OCI-LY7 (cell line): ENCODE results near the gene FNBP1. TPM values are rescaled to one million over a fixed set of nuclear protein-coding genes. Genes with fewer than 3 reads are reported as not detected.

Source experiments
- BruUV-seq: library from RNA; stranded (reverse); fragments of 400-500 nt; replicated peaks from 2 replicates; lab custom pipeline; 2021; lab: Mats Ljungman, UMichigan
- CTCF ChIA-PET: fragments of 300-600 bp; sonication (Branson Sonifier 250); formaldehyde crosslinking; loops from one replicate; lab custom pipeline; 2022; ENCODE audit warnings: antibody characterized with exemption; ENCODE audit not compliant: unreplicated experiment; lab: Charles Lee
- POLR2A ChIA-PET: fragments of 300-600 bp; sonication (Branson Sonifier 250); formaldehyde crosslinking; loops from one replicate; lab custom pipeline; 2022; ENCODE audit warnings: antibody characterized with exemption; lab: Charles Lee
- DNase-seq: peaks from one replicate; pipeline ENCODE4 v3.0.0-alpha.2; 2015; ENCODE audit warnings: low spot score
- H2AFZ ChIP-seq: fragments of 200-600 bp; sonication (generic), shearing (Covaris generic); 2 replicates; pipeline ENCODE4 v1.6.1; 2014; ENCODE audit warnings: mild to moderate bottlenecking, antibody characterized with exemption, low read length, moderate library complexity
- H3K27ac ChIP-seq: fragments of 200-600 bp; sonication (generic); 2 replicates; pipeline ENCODE4 v1.5.1; 2014; ENCODE audit warnings: mixed run types, low read depth, mild to moderate bottlenecking, moderate library complexity, low read length, inconsistent platforms; ENCODE audit not compliant: poor library complexity, severe bottlenecking
- H3K36me3 ChIP-seq: fragments of 200-600 bp; sonication (generic); 2 replicates; pipeline ENCODE4 v1.6.1; 2014; ENCODE audit warnings: mild to moderate bottlenecking, antibody characterized with exemption, low read length, moderate library complexity, mixed read lengths; ENCODE audit not compliant: insufficient read depth
- H3K4me1 ChIP-seq: fragments of 200-600 bp; sonication (generic); 2 replicates; pipeline ENCODE4 v1.5.1; 2014; ENCODE audit warnings: mild to moderate bottlenecking, low read length; ENCODE audit not compliant: insufficient read depth, poor library complexity, severe bottlenecking
- H3K4me2 ChIP-seq: fragments of 200-600 bp; sonication (generic); 2 replicates; pipeline ENCODE4 v1.6.1; 2014; ENCODE audit warnings: mild to moderate bottlenecking, low read length
- H3K4me3 ChIP-seq: fragments of 200-600 bp; sonication (generic); 2 replicates; pipeline ENCODE4 v1.5.1; 2014; ENCODE audit warnings: mild to moderate bottlenecking, low read depth, low read length; ENCODE audit not compliant: poor library complexity, severe bottlenecking
- H3K79me2 ChIP-seq: fragments of 200-600 bp; sonication (generic); 2 replicates; pipeline ENCODE4 v1.6.1; 2016; ENCODE audit warnings: low read depth, mild to moderate bottlenecking, low read length, moderate library complexity, mixed read lengths; ENCODE audit not compliant: insufficient read depth
- H3K9me2 ChIP-seq: fragments of 200-600 bp; sonication (generic); 2 replicates; pipeline ENCODE4 v1.6.1; 2016; ENCODE audit warnings: mild to moderate bottlenecking, low read length, mixed read lengths; ENCODE audit not compliant: insufficient read depth
- H3K9me3 ChIP-seq: fragments of 200-600 bp; sonication (generic); 2 replicates; pipeline ENCODE4 v1.6.1; 2014; ENCODE audit warnings: mild to moderate bottlenecking, mixed run types, low read length, mixed read lengths
- H4K20me1 ChIP-seq: fragments of 200-600 bp; sonication (generic); 2 replicates; pipeline ENCODE4 v1.6.1; 2014; ENCODE audit warnings: mild to moderate bottlenecking, antibody characterized with exemption, low read length, moderate library complexity, mixed read lengths; ENCODE audit not compliant: insufficient read depth
- EZH2phosphoT487 ChIP-seq: fragments of 200-600 bp; sonication (generic); IDR thresholded peaks from 2 replicates; pipeline ENCODE4 v1.6.1; 2018; ENCODE audit warnings: low read depth, borderline replicate concordance, mild to moderate bottlenecking, mixed run types, antibody characterized with exemption, low read length, moderate library complexity, mixed read lengths
- intact Hi-C: fragments of 100-400 bp; cut with micrococcal nuclease; formaldehyde crosslinking; loops from one replicate; pipeline ENCODE4 v1.10.0; 2022; ENCODE audit not compliant: unreplicated experiment
- total RNA-seq, 2 experiments: library from RNA; depleted of rRNA in 1 of 2; stranded (reverse); fragments of >200 nt in 1 of 2; shearing (Covaris generic) in 1 of 2; gene quantifications; 2 replicates each; pipeline ENCODE4 v1.2.3, GENCODE V29; 2014 to 2022
- TF ChIP-seq, protein P1 (sequence below): fragments of 200-600 bp; sonication (generic); conservative IDR thresholded peaks from 2 replicates; pipeline ENCODE4 v1.5.1; 2014; ENCODE audit warnings: mild to moderate bottlenecking, antibody characterized with exemption, low read length, moderate library complexity, mixed read lengths

Gene FNBP1
- total RNA-seq, 2 experiments from 2014 or later, result 93.3 to 164 TPM

DNA sequence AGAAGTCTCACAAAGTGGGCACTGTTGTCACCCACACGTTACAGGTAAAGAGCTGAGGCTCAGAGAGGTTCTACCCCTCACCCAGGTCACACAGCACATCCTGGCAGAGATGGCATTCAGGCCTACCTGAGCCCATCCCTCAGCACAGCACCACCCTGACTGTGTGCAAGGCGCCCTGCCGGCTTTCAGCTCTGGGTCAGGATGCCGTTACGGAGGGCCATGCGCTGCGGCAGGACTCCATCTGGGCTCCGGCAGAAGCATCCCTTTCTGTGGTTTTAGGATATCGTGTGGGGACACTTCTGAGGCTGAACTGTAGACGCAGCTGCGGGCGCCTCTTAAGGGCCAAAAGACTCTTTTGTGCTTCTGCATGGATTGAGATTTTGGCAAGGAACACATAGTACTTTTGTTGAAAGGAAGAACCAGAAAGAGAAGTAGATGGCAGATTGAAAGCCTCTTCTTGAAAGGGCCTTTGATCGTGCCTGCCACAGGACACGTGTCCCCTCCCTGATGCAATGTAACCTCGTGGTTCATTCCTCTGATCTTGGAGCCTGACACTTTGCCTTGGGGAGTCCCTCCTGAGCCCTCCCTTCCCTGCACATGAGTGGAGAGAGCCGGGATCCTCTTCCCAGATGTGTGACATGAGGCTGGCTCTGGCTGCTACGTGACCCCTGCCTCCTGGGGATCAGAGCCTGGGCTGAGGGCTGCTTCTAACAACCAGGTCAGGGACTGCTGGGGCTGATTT, 176.4 kb downstream of the FNBP1 start:
- Histone ChIP-seq H3K4me3 (no peak overlapping the region), H3K9me2 (no peaks in the 10 kb centered on the region), H3K9me3 (no peaks in the 10 kb centered on the region), H2AFZ (no peak overlapping the region), H3K4me2 (no peak overlapping the region), H3K36me3 (peaks cover 15% of the 10 kb centered on the region), H3K27ac (no peak overlapping the region), H4K20me1 (no peaks in the 10 kb centered on the region), H3K4me1 (peaks cover 5% of the 10 kb centered on the region), H3K79me2 (no peaks in the 10 kb centered on the region)
- TF ChIP-seq, protein P1, sequence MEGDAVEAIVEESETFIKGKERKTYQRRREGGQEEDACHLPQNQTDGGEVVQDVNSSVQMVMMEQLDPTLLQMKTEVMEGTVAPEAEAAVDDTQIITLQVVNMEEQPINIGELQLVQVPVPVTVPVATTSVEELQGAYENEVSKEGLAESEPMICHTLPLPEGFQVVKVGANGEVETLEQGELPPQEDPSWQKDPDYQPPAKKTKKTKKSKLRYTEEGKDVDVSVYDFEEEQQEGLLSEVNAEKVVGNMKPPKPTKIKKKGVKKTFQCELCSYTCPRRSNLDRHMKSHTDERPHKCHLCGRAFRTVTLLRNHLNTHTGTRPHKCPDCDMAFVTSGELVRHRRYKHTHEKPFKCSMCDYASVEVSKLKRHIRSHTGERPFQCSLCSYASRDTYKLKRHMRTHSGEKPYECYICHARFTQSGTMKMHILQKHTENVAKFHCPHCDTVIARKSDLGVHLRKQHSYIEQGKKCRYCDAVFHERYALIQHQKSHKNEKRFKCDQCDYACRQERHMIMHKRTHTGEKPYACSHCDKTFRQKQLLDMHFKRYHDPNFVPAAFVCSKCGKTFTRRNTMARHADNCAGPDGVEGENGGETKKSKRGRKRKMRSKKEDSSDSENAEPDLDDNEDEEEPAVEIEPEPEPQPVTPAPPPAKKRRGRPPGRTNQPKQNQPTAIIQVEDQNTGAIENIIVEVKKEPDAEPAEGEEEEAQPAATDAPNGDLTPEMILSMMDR, result no peak
- TF ChIP-seq EZH2phosphoT487, result no peak
- no TSS peak for BruUV-seq
- intact Hi-C loops, result no loop called here
- POLR2A ChIA-PET, result no interaction called here
- no peak for DNase-seq
- CTCF ChIA-PET, result no interaction called here

GRCh38 chr9:129865668-129866320, 177.2 kb downstream of the FNBP1 start:
- Histone ChIP-seq H3K4me3 (no peak overlapping the region), H3K9me3 (no peaks in the 10 kb centered on the region), H3K27ac (no peak overlapping the region), H4K20me1 (no peaks in the 10 kb centered on the region), H3K79me2 (no peaks in the 10 kb centered on the region), H3K4me2 (no peak overlapping the region), H3K4me1 (peaks cover 5% of the 10 kb centered on the region), H2AFZ (no peak overlapping the region), H3K9me2 (no peaks in the 10 kb centered on the region), H3K36me3 (peaks cover 23% of the 10 kb centered on the region)
- TF ChIP-seq EZH2phosphoT487, result no peak
- TF ChIP-seq, protein P1, result no peak
- no TSS peak for BruUV-seq
- POLR2A ChIA-PET, result interaction anchor here (0.5 kb wide), 1 partner anchor 337 kb away, joined by 4 read pairs; no protein-coding TSS in a partner anchor
- CTCF ChIA-PET, result no interaction called here
- intact Hi-C loops, result no loop called here
- DNase-seq, result no peak
